T-cell (primary cell): ENCODE data around the gene SPOCK1. TPM values are rescaled to one million over a fixed set of nuclear protein-coding genes. Genes with fewer than 3 reads are reported as not detected.

ENCODE experiments used
- ATAC-seq, 4 experiments: fragments of 200-7000 bp in 3 of 4; fragments of 150-1000 bp in 1 of 4; cut with Tn5 transposase; replicated peaks in 1 of 4; 1 replicate in 3 of 4; 2 replicates in 1 of 4; pipeline ENCODE4 v1.10.0; 2021; ENCODE audit warnings: moderate library complexity in 3 of 4, mild to moderate bottlenecking in 2 of 4, moderate number of reproducible peaks in 1 of 4
- CTCF ChIA-PET, 2 donors: fragments of 300-600 bp; sonication (Branson Sonifier 250); formaldehyde crosslinking; loops; one replicate each; lab custom pipeline; 2022; ENCODE audit warnings: antibody characterized with exemption in 2 of 2; lab: Charles Lee
- POLR2A ChIA-PET, 2 donors: fragments of 300-600 bp; sonication (Branson Sonifier 250); formaldehyde crosslinking; loops; one replicate each; lab custom pipeline; 2022; ENCODE audit warnings: antibody characterized with exemption in 2 of 2; lab: Charles Lee
- DNase-seq, 35 experiments: peaks; one replicate each; pipeline versions ENCODE4 v3.0.0 to v3.0.0-alpha.2; 2013 to 2023
- H3K27ac ChIP-seq: one replicate; pipeline ENCODE4 v1.5.1; 2013; ENCODE audit warnings: low read length
- H3K27me3 ChIP-seq, 2 experiments: replicated peaks in 1 of 2; 1 replicate in 1 of 2; 2 replicates in 1 of 2; pipeline versions ENCODE4 v1.6.1 to v1.7.0; 2013; ENCODE audit warnings: low read length in 1 of 2, mixed read lengths in 1 of 2; ENCODE audit not compliant: control insufficient read depth in 2 of 2, insufficient read depth in 2 of 2; ENCODE audit errors: extremely low read depth in 1 of 2
- H3K36me3 ChIP-seq, 2 donors: 1 replicate in 1 of 2; 2 replicates in 1 of 2; pipeline versions ENCODE4 v1.6.1 to v1.7.0; 2013; ENCODE audit warnings: low read length in 1 of 2; ENCODE audit not compliant: control insufficient read depth in 2 of 2, insufficient read depth in 1 of 2; ENCODE audit errors: extremely low read depth in 1 of 2
- H3K4me1 ChIP-seq, 2 experiments: 1 replicate in 1 of 2; 2 replicates in 1 of 2; pipeline versions ENCODE4 v1.6.1 to v1.7.0; 2013; ENCODE audit warnings: low read length in 2 of 2, mixed read lengths in 1 of 2; ENCODE audit not compliant: insufficient read depth in 2 of 2, control insufficient read depth in 1 of 2; ENCODE audit errors: extremely low read depth in 1 of 2
- H3K4me3 ChIP-seq, 2 donors: 1 replicate in 1 of 2; 2 replicates in 1 of 2; pipeline versions ENCODE4 v1.5.1 to v1.7.0; 2013; ENCODE audit warnings: mild to moderate bottlenecking in 2 of 2, low read length in 1 of 2, moderate library complexity in 1 of 2; ENCODE audit not compliant: control insufficient read depth in 1 of 2; ENCODE audit errors: extremely low read depth in 1 of 2
- H3K9me3 ChIP-seq: 2 replicates; pipeline ENCODE4 v1.7.0; 2013
- H3K27ac Mint-ChIP-seq, 2 donors: one replicate each; pipeline ENCODE4 v1.8.0; 2020 to 2021; ENCODE audit warnings: mild to moderate bottlenecking in 2 of 2, mixed read lengths in 2 of 2
- H3K27me3 Mint-ChIP-seq, 2 donors: one replicate each; pipeline ENCODE4 v1.8.0; 2021 to 2022; ENCODE audit warnings: mixed read lengths in 2 of 2
- H3K36me3 Mint-ChIP-seq: one replicate; pipeline ENCODE4 v1.8.0; 2021; ENCODE audit warnings: mixed read lengths
- H3K4me1 Mint-ChIP-seq, 3 donors: one replicate each; pipeline ENCODE4 v1.8.0; 2020 to 2022; ENCODE audit warnings: mixed read lengths in 3 of 3, mild to moderate bottlenecking in 1 of 3
- H3K4me3 Mint-ChIP-seq, 3 donors: one replicate each; pipeline ENCODE4 v1.8.0; 2020 to 2022; ENCODE audit warnings: mild to moderate bottlenecking in 3 of 3, mixed read lengths in 3 of 3, moderate library complexity in 3 of 3
- H3K9me3 Mint-ChIP-seq, 3 donors: one replicate each; pipeline ENCODE4 v1.8.0; 2020 to 2022; ENCODE audit warnings: mixed read lengths in 3 of 3
- WGBS: methylation state at CpG from one replicate; pipeline ENCODE4 v1.1.5; 2013; ENCODE audit warnings: missing lambda C conversion rate; ENCODE audit not compliant: insufficient coverage; 5-methylcytosine and 5-hydroxymethylcytosine counted together
- total RNA-seq, 35 experiments: library from RNA in 6 of 35; stranded (reverse) in 6 of 35; fragments of 120-200 nt in 1 of 35; gene quantifications; one replicate each; pipeline versions ENCODE4 v1.2.1 to v1.2.4 and lab custom pipeline; 2013 to 2026

Gene SPOCK1
- total RNA-seq, 5 donors from 2014 or later (not counting 1 experiment from before 2014, with no cell fraction given): 0.57 TPM; not detected in 4

DNA sequence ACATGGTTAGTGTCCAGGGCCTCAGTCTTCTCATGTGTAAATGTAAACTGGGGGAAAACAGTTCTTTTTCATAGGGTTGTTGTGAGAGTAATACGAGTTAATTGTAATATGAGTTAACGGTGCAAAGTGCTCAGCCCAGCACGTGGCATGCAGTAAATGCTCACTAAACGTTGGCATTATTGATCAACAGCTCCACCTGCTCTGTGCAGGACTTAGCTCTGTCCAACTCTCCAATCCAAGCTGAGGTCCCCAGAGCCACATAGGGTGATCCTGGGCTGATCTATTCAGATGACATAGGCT, 28.3 kb downstream of the SPOCK1 start:
- H3K27ac Mint-ChIP-seq: no peak overlapping the region
- ATAC-seq (no peak), DNase-seq (no peak)
- H3K36me3 ChIP-seq: no peaks in the 10 kb centered on the region
- no peaks in the 10 kb centered on the region for H3K9me3 Mint-ChIP-seq
- H3K27me3 Mint-ChIP-seq: peaks cover 14 to 27% of the 10 kb centered on the region in 2 donors
- H3K4me1 Mint-ChIP-seq: no peaks in the 10 kb centered on the region
- H3K9me3 ChIP-seq: no peaks in the 10 kb centered on the region
- no peaks in the 10 kb centered on the region for H3K27me3 ChIP-seq
- no peaks in the 10 kb centered on the region for H3K36me3 Mint-ChIP-seq
- H3K4me3 ChIP-seq: no peak overlapping the region
- POLR2A ChIA-PET: no interaction called here
- no peak overlapping the region for H3K27ac ChIP-seq
- 88% methylated on average over 2 of the region's 4 CpGs for WGBS
- no peak overlapping the region for H3K4me3 Mint-ChIP-seq
- no peaks in the 10 kb centered on the region for H3K4me1 ChIP-seq
- CTCF ChIA-PET: no interaction called here

DNA sequence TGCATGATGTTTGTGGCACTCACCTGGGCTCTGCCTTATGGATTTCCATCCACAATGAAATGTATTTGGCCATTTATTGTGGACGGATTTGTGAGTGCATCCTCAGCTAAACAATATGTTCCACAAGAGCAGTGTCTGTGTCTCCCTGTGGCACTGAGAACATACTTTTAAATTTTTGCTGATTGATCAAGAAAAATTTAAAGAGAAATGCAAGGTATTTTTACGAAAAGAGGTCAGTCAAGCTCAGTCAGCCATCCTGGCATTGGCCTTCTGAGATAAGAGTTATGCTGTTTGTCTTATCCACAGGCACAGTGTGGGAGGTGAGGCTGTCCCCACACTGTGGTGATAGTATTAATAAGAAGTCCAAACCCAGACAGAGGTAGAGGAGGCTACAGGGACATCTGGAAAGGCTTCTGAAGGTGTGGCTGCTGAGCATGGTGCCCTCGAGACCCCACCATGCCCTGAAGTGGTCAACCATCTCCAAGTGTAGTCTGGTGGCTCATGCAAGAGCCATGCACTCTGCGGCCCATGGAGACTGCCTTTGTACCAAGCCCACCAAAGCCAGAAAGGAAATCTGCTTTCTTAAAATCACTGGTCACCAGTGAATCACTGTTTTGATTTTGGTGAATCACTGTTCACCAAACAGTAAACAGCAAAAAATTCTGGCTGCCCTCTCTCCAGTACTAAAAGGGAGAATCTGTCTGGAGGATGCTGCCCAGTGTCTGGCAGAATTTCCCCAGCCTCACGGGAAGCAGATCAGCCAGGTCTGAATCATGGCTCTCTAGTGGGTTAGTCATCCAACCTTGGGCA, 28.8 kb downstream of the SPOCK1 start:
- CTCF ChIA-PET: no interaction called here
- H3K9me3 Mint-ChIP-seq: no peaks in the 10 kb centered on the region

GRCh38 chr5:137466889-137467288, 32.2 kb downstream of the SPOCK1 start:
- H3K4me1 ChIP-seq: no peaks in the 10 kb centered on the region
- CTCF ChIA-PET: no interaction called here
- WGBS: 92% methylated on average over 2 of the region's 3 CpGs

More for the DNA sequence above, 28.8 kb downstream of the SPOCK1 start:
- ATAC-seq: no peak
- H3K4me3 Mint-ChIP-seq: no peak overlapping the region
- H3K27me3 Mint-ChIP-seq: peaks cover 14 to 27% of the 10 kb centered on the region in 2 donors
- Histone ChIP-seq H3K9me3 (no peaks in the 10 kb centered on the region), H3K36me3 (no peaks in the 10 kb centered on the region), H3K27ac (no peak overlapping the region), H3K4me3 (no peak overlapping the region), H3K4me1 (no peaks in the 10 kb centered on the region), H3K27me3 (no peaks in the 10 kb centered on the region)
- 48% methylated on average over 2 of the region's 5 CpGs for WGBS
- no peak for DNase-seq
- H3K27ac Mint-ChIP-seq: no peak overlapping the region
- H3K36me3 Mint-ChIP-seq: no peaks in the 10 kb centered on the region
- no peaks in the 10 kb centered on the region for H3K4me1 Mint-ChIP-seq
- POLR2A ChIA-PET: no interaction called here

DNA sequence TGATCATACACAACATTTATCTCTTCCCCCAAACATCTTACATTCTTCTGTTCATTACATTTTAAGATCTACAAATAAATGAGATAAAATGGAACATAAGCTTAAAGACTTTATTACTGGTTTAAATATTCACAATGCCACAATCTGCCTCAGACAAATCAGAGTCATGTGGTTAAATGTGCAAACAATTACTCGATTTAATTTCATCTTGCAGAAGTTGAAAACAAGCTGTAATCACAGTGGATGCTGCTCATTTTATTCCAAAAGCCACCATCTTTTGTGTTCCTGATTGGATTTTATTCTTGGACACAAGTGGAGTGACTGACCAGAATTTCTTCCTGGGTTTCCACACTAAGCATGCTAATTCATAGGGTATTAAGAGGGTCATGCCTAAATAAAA, 33.2 kb downstream of the SPOCK1 start:
- DNase-seq (no peak), ATAC-seq (no peak)
- Histone ChIP-seq H3K36me3 (no peaks in the 10 kb centered on the region), H3K4me3 (no peak overlapping the region), H3K27ac (no peak overlapping the region), H3K9me3 (no peaks in the 10 kb centered on the region), H3K4me1 (no peaks in the 10 kb centered on the region), H3K27me3 (peaks cover 0 to 9% of the 10 kb centered on the region in 2 experiments)
- CTCF ChIA-PET: no interaction called here
- H3K9me3 Mint-ChIP-seq: no peaks in the 10 kb centered on the region
- POLR2A ChIA-PET: no interaction called here
- H3K4me1 Mint-ChIP-seq: no peaks in the 10 kb centered on the region
- peaks cover 10 to 18% of the 10 kb centered on the region in 2 donors for H3K27me3 Mint-ChIP-seq
- WGBS: no CpG with 5 or more reads among the region's 1 CpG
- no peak overlapping the region for H3K4me3 Mint-ChIP-seq
- no peaks in the 10 kb centered on the region for H3K36me3 Mint-ChIP-seq
- no peak overlapping the region for H3K27ac Mint-ChIP-seq

More at GRCh38 chr5:137466889-137467288, 32.2 kb downstream of the SPOCK1 start:
- ATAC-seq (no peak), DNase-seq (no peak)
- Histone ChIP-seq H3K27me3 (peaks cover 0 to 8% of the 10 kb centered on the region in 2 experiments), H3K9me3 (no peaks in the 10 kb centered on the region), H3K4me3 (no peak overlapping the region), H3K27ac (no peak overlapping the region), H3K36me3 (no peaks in the 10 kb centered on the region)
- H3K4me3 Mint-ChIP-seq: no peak overlapping the region
- H3K4me1 Mint-ChIP-seq: no peaks in the 10 kb centered on the region
- peaks cover 13 to 25% of the 10 kb centered on the region in 2 donors for H3K27me3 Mint-ChIP-seq
- no peak overlapping the region for H3K27ac Mint-ChIP-seq
- no peaks in the 10 kb centered on the region for H3K9me3 Mint-ChIP-seq
- H3K36me3 Mint-ChIP-seq: no peaks in the 10 kb centered on the region
- POLR2A ChIA-PET: no interaction called here

GRCh38 chr5:137462816-137463520, 36.2 kb downstream of the SPOCK1 start:
- no peaks in the 10 kb centered on the region for H3K9me3 ChIP-seq
- H3K4me3 Mint-ChIP-seq: no peak overlapping the region
- no peaks in the 10 kb centered on the region for H3K9me3 Mint-ChIP-seq
- H3K27ac Mint-ChIP-seq: no peak overlapping the region
- ChIA-PET POLR2A (no interaction called here), CTCF (no interaction called here)
- H3K4me1 ChIP-seq: no peaks in the 10 kb centered on the region
- WGBS: 81% methylated on average over 2 of the region's 4 CpGs
- ATAC-seq (no peak), DNase-seq (no peak)
- no peak overlapping the region for H3K4me3 ChIP-seq
- peaks cover 15 to 26% of the 10 kb centered on the region in 2 donors for H3K27me3 Mint-ChIP-seq
- H3K36me3 ChIP-seq: no peaks in the 10 kb centered on the region
- H3K27me3 ChIP-seq: peaks cover 0 to 12% of the 10 kb centered on the region in 2 experiments
- H3K4me1 Mint-ChIP-seq: no peaks in the 10 kb centered on the region
- no peak overlapping the region for H3K27ac ChIP-seq
- no peaks in the 10 kb centered on the region for H3K36me3 Mint-ChIP-seq

DNA sequence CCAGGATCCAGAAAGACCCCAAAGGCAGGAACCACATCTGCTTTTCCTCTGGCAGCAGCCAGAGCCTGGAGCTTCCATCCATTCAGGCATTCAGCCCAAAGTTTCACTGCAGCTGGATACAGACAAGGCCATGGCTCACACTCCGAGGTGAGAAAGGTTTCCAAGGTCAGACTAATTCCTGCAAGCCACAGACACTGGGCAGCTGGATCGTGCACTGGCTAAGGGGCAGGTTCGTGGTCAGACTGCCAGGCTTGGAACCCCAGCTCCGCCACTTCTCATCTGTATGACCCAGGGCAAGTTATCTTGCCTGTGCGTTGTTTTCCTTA, 36.9 kb downstream of the SPOCK1 start:
- POLR2A ChIA-PET: no interaction called here

More for the DNA sequence above, 36.9 kb downstream of the SPOCK1 start:
- Mint-ChIP-seq H3K27me3 (peaks cover 15 to 21% of the 10 kb centered on the region in 2 donors), H3K9me3 (no peaks in the 10 kb centered on the region), H3K36me3 (no peaks in the 10 kb centered on the region), H3K4me1 (no peaks in the 10 kb centered on the region), H3K27ac (no peak overlapping the region), H3K4me3 (no peak overlapping the region)
- Histone ChIP-seq H3K27ac (no peak overlapping the region), H3K9me3 (no peaks in the 10 kb centered on the region), H3K4me1 (no peaks in the 10 kb centered on the region), H3K4me3 (no peak overlapping the region), H3K36me3 (no peaks in the 10 kb centered on the region), H3K27me3 (peaks cover 0 to 12% of the 10 kb centered on the region in 2 experiments)
- ATAC-seq: no peak
- 51% methylated on average over 4 of the region's 5 CpGs for WGBS
- no peak for DNase-seq
- CTCF ChIA-PET: no interaction called here
